H1 (cell line): ENCODE measurements around the gene R3HDM2. TPM values are rescaled to one million over a fixed set of nuclear protein-coding genes. Genes with fewer than 3 reads are reported as not detected.
A peak's percentile ranks its signal among the peaks of the same experiment; 100 is the strongest.

ENCODE experiments used
- CTCF ChIA-PET: fragments of 300-600 bp; sonication (Branson Sonifier 250); formaldehyde crosslinking; loops from one replicate; lab custom pipeline; 2021; ENCODE audit not compliant: partially characterized antibody; lab: Charles Lee
- POLR2A ChIA-PET: fragments of 300-600 bp; sonication (Branson Sonifier 250); formaldehyde crosslinking; loops from one replicate; lab custom pipeline; 2021; ENCODE audit warnings: inconsistent platforms; ENCODE audit not compliant: partially characterized antibody; lab: Charles Lee
- DNase-seq, 2 experiments: peaks; one replicate each; pipeline versions ENCODE4 v3.0.0 to v3.0.0-alpha.2; 2010 to 2022; ENCODE audit warnings: low spot score in 2 of 2, low read depth in 1 of 2, mixed read lengths in 1 of 2
- FAIRE-seq: peaks from 2 replicates; lab custom pipeline; 2011; peaks lifted over from hg19 to GRCh38; lab: Jason Lieb, UNC
- H2AFZ ChIP-seq: 2 replicates; pipeline ENCODE4 v1.8.1; 2012; ENCODE audit warnings: low read length, inconsistent platforms
- H2AK5ac ChIP-seq: 2 replicates; pipeline ENCODE4 v1.6.1; 2013; ENCODE audit warnings: low read depth, low read length
- H2BK120ac ChIP-seq: replicated peaks from 2 replicates; pipeline ENCODE3; 2013; ENCODE audit warnings: low read depth, low read length, inconsistent platforms
- H2BK12ac ChIP-seq: 2 replicates; pipeline ENCODE4 v1.6.1; 2013; ENCODE audit warnings: low read depth, low read length
- H2BK15ac ChIP-seq: 2 replicates; pipeline ENCODE4 v1.6.1; 2013; ENCODE audit warnings: low read length
- H2BK20ac ChIP-seq: 2 replicates; pipeline ENCODE4 v1.6.1; 2013; ENCODE audit warnings: low read length
- H2BK5ac ChIP-seq: 2 replicates; pipeline ENCODE4 v1.6.1; 2013; ENCODE audit warnings: low read depth, low read length
- H3K14ac ChIP-seq: 2 replicates; pipeline ENCODE4 v1.6.1; 2013; ENCODE audit warnings: inconsistent platforms; ENCODE audit not compliant: insufficient read length
- H3K18ac ChIP-seq: 2 replicates; pipeline ENCODE4 v1.6.1; 2013; ENCODE audit warnings: low read length; ENCODE audit errors: extremely low read depth
- H3K23ac ChIP-seq: 2 replicates; pipeline ENCODE4 v1.6.1; 2013; ENCODE audit warnings: inconsistent platforms; ENCODE audit not compliant: insufficient read length
- H3K23me2 ChIP-seq: 2 replicates; pipeline ENCODE4 v1.6.1; 2013; ENCODE audit warnings: low read depth, low read length
- H3K27ac ChIP-seq: 2 replicates; pipeline ENCODE4 v1.6.1; 2011; ENCODE audit warnings: low read depth, low read length, inconsistent platforms
- H3K27me3 ChIP-seq, 4 experiments: replicated peaks in 1 of 4; 1 replicate in 1 of 4; 2 replicates in 3 of 4; pipeline versions ENCODE4 v1.6.1 to v1.8.1; 2011 to 2013; ENCODE audit warnings: low read length in 3 of 4, mild to moderate bottlenecking in 3 of 4, inconsistent platforms in 2 of 4, mixed read lengths in 2 of 4, moderate library complexity in 1 of 4; ENCODE audit not compliant: control insufficient read depth in 3 of 4, insufficient read depth in 3 of 4; ENCODE audit errors: extremely low read depth in 1 of 4
- H3K36me3 ChIP-seq, 4 experiments: 2 replicates each; pipeline versions ENCODE4 v1.6.1 to v1.8.1; 2011 to 2013; ENCODE audit warnings: mild to moderate bottlenecking in 4 of 4, low read length in 3 of 4, moderate library complexity in 2 of 4, control low read depth in 1 of 4, inconsistent platforms in 1 of 4; ENCODE audit not compliant: insufficient read depth in 4 of 4, control insufficient read depth in 2 of 4
- H3K4ac ChIP-seq: replicated peaks from 2 replicates; pipeline ENCODE3; 2013; ENCODE audit warnings: low read length, low read depth, mixed read lengths, inconsistent platforms; ENCODE audit not compliant: insufficient read length
- H3K4me1 ChIP-seq, 4 experiments: replicated peaks in 1 of 4; 1 replicate in 1 of 4; 2 replicates in 3 of 4; pipeline versions ENCODE4 v1.6.1 to v1.8.1; 2011 to 2013; ENCODE audit warnings: low read length in 3 of 4, inconsistent platforms in 2 of 4, mixed read lengths in 1 of 4; ENCODE audit not compliant: insufficient read depth in 4 of 4, control insufficient read depth in 3 of 4
- H3K4me2 ChIP-seq, 2 experiments: 2 replicates each; pipeline versions ENCODE4 v1.6.1 to v1.8.1; 2011 to 2013; ENCODE audit warnings: low read depth in 2 of 2, low read length in 2 of 2, control low read depth in 1 of 2, inconsistent platforms in 1 of 2, mild to moderate bottlenecking in 1 of 2; ENCODE audit not compliant: insufficient read depth in 1 of 2
- H3K4me3 ChIP-seq, 4 experiments: fragments of 200-600, 300-600 bp in 1 of 4; sonication (generic), shearing (Covaris generic), sonication (Bioruptor Twin) in 1 of 4; 2 replicates each; pipeline versions ENCODE4 v1.5.1 to v1.8.1; 2011 to 2016; ENCODE audit warnings: low read length in 4 of 4, low read depth in 3 of 4, control low read depth in 2 of 4, inconsistent platforms in 2 of 4, mild to moderate bottlenecking in 2 of 4, mixed read lengths in 1 of 4, moderate library complexity in 1 of 4; ENCODE audit not compliant: insufficient read depth in 2 of 4; ENCODE audit errors: extremely low read depth in 1 of 4
- H3K56ac ChIP-seq: replicated peaks from 2 replicates; pipeline ENCODE3; 2013; ENCODE audit warnings: low read depth, mild to moderate bottlenecking, mixed read lengths, low read length, inconsistent platforms; ENCODE audit not compliant: insufficient read length
- H3K79me1 ChIP-seq: 2 replicates; pipeline ENCODE4 v1.6.1; 2013; ENCODE audit warnings: low read depth, low read length, control low read depth
- H3K79me2 ChIP-seq, 2 experiments: 2 replicates each; pipeline versions ENCODE4 v1.6.1 to v1.8.1; 2012 to 2013; ENCODE audit warnings: low read length in 2 of 2, mild to moderate bottlenecking in 2 of 2, inconsistent platforms in 1 of 2; ENCODE audit not compliant: insufficient read depth in 2 of 2, control insufficient read depth in 1 of 2
- H3K9ac ChIP-seq, 4 experiments: replicated peaks in 1 of 4; 1 replicate in 1 of 4; 2 replicates in 3 of 4; pipeline versions ENCODE4 v1.6.1 to v1.8.1; 2011 to 2013; ENCODE audit warnings: low read depth in 3 of 4, low read length in 3 of 4, control low read depth in 2 of 4, mild to moderate bottlenecking in 2 of 4, moderate library complexity in 2 of 4, inconsistent platforms in 1 of 4; ENCODE audit errors: extremely low read depth in 1 of 4
- H3K9me3 ChIP-seq, 2 experiments: 2 replicates each; pipeline versions ENCODE4 v1.6.1 to v1.8.1; 2012 to 2013; ENCODE audit warnings: mild to moderate bottlenecking in 2 of 2, moderate library complexity in 2 of 2, control low read depth in 1 of 2, inconsistent platforms in 1 of 2, low read depth in 1 of 2, low read length in 1 of 2, mixed read lengths in 1 of 2; ENCODE audit not compliant: insufficient read depth in 2 of 2
- H4K20me1 ChIP-seq, 2 experiments: replicated peaks in 1 of 2; 2 replicates each; pipeline versions ENCODE3 to v1.8.1; 2011 to 2013; ENCODE audit warnings: inconsistent platforms in 2 of 2, low read length in 2 of 2, mild to moderate bottlenecking in 1 of 2; ENCODE audit not compliant: insufficient read depth in 2 of 2, control insufficient read depth in 1 of 2
- H4K5ac ChIP-seq: 2 replicates; pipeline ENCODE4 v1.6.1; 2013; ENCODE audit warnings: low read length, low read depth, mixed read lengths, inconsistent platforms; ENCODE audit not compliant: insufficient read length
- H4K8ac ChIP-seq: 2 replicates; pipeline ENCODE4 v1.8.0; 2013; ENCODE audit warnings: mild to moderate bottlenecking, moderate library complexity, low read length, inconsistent platforms; ENCODE audit not compliant: insufficient read depth; ENCODE audit errors: extremely low read depth
- H4K91ac ChIP-seq: replicated peaks from 2 replicates; pipeline ENCODE3; 2013; ENCODE audit warnings: low read length, mixed read lengths, inconsistent platforms; ENCODE audit not compliant: insufficient read length
- EZH2 ChIP-seq: fragments of 200-600 bp; sonication (generic); IDR thresholded peaks from 2 replicates; pipeline ENCODE4 v1.7.1; 2012; ENCODE audit warnings: low read depth, mild to moderate bottlenecking, moderate library complexity, low read length, inconsistent platforms; ENCODE audit not compliant: severe bottlenecking
- GABPA ChIP-seq: IDR thresholded peaks from 2 replicates; pipeline ENCODE4 v1.6.1; 2011; ENCODE audit warnings: mild to moderate bottlenecking, low read length, moderate library complexity, borderline replicate concordance; ENCODE audit not compliant: insufficient read depth
- HDAC2 ChIP-seq, 2 experiments: fragments of 300-600 bp in 1 of 2; sonication (generic) in 1 of 2; IDR thresholded peaks; 2 replicates each; pipeline ENCODE4 v1.6.1; 2011 to 2012; ENCODE audit warnings: low read depth in 2 of 2, low read length in 2 of 2, mild to moderate bottlenecking in 2 of 2, moderate library complexity in 2 of 2, borderline replicate concordance in 1 of 2, inconsistent platforms in 1 of 2
- KDM4A ChIP-seq: IDR thresholded peaks from one replicate; pipeline ENCODE4 v1.7.1; 2012; ENCODE audit warnings: low read depth, mild to moderate bottlenecking, moderate library complexity, low read length, inconsistent platforms; ENCODE audit not compliant: severe bottlenecking
- RXRA ChIP-seq: IDR thresholded peaks from 2 replicates; pipeline ENCODE4 v1.6.1; 2011; ENCODE audit warnings: low read depth, mild to moderate bottlenecking, low read length, moderate library complexity; ENCODE audit not compliant: insufficient read depth
- SIN3A ChIP-seq, 2 experiments: IDR thresholded peaks in 1 of 2; conservative IDR thresholded peaks in 1 of 2; 2 replicates each; pipeline ENCODE4 v1.6.1; 2011 to 2012; ENCODE audit warnings: low read length in 2 of 2, improper control_type of control experiment in 1 of 2, low read depth in 1 of 2, mild to moderate bottlenecking in 1 of 2
- WGBS, 2 experiments: shearing (Covaris generic) in 1 of 2; methylation state at CpG; one replicate each; pipeline versions ENCODE4 v1.1.6 to v1.1.7; 2013 to 2015; ENCODE audit warnings: low lambda C conversion rate in 2 of 2, mixed read lengths in 2 of 2, inconsistent platforms in 1 of 2, low coverage in 1 of 2, missing lambda C conversion rate in 1 of 2; ENCODE audit not compliant: insufficient replicate concordance in 2 of 2, insufficient coverage in 1 of 2, insufficient read length in 1 of 2; ENCODE audit errors: extremely low coverage in 1 of 2, missing lambda C conversion rate in 1 of 2; 5-methylcytosine and 5-hydroxymethylcytosine counted together
- polyA plus RNA-seq, 7 experiments: library from polyadenylated mRNA; depleted of rRNA in 3 of 7; stranded (reverse) in 5 of 7; unstranded in 2 of 7; fragments of >200 nt in 5 of 7; fragments of 200-250 nt in 2 of 7; gene quantifications; 1 replicate in 5 of 7; 2 replicates in 1 of 7; 4 replicates in 1 of 7; pipeline versions ENCODE4 v1.2.1 to v1.2.3, GENCODE V29; 2011 to 2013; ENCODE audit warnings: missing spikeins in 2 of 7, mixed read lengths in 2 of 7
- total RNA-seq: library from RNA; stranded (reverse); fragmentation: NEBNext Ultra II Directional; extraction: Animal tissue kit (Norgen Biotek cat#: 25700); gene quantifications from 2 replicates; pipeline ENCODE4 v1.2.1, GENCODE V29; 2021
- TF ChIP-seq, protein P1 (sequence below): IDR thresholded peaks from 2 replicates; pipeline ENCODE4 v1.6.1; 2011; ENCODE audit warnings: low read length, improper control_type of control experiment

The R3HDM2 gene
- total and polyA plus RNA-seq, 2 of the 8 experiments (the other 6 are each of a cell fraction or from before 2014, with no cell fraction given), result 25.6 to 27.0 TPM

DNA sequence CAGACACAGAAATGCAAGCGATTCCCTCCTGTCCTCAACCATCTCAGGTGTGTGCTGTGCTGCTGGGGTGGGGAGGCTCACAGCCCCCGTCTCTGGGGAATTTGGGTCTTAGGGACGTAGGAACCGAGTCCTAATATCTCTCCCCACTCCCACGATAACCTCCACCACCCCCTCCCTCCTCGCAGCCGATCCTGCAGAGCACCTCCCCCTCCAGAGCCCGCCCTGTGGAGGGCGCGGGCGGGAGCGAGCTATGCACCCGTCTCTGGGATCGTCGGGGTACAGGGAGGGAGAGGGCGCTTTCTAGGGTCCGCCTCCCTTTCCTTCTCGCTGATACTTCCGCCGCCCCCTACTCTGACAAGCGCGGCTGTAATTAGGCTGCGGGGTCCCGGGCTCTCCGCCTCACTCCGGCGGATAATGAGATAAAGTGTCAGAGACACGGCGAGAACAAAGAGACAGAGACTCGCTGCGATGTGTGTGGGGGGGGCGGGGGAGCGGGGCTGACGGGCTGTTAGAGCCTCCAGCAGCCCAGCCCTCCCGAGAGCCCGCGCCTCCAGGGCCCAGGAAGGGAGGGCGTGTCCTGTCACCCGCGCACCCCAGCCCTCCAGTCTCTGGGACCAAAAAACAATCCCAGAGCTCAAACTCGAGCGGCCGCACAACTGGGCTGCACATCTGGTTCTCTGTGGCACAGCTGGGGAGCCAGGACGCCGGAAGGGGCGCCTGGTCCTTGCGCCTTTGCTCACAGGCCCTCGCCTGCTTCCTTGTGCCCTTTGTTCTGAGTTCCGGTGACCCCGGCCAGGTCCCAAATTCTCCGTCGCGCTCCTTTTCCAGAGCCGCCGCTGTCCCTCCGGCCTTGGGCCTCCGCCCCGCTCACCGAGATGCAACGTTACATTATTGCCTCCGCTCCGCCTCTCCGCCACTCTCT, 192.7 kb downstream of the R3HDM2 start:
- CTCF ChIA-PET, result interaction anchor here (0.6 to 27.9 kb wide), 15 partner anchors 9 to 218 kb away, joined by 3 to 726 read pairs (median 3); partner anchors contain the start of genes GLI1, INHBE, NXPH4 and SHMT2
- Histone ChIP-seq H3K9ac (no peak overlapping the region; a peak in 1 of 7 replicates), H3K18ac (peak overlapping the region; percentile 71), H3K4me2 (peak overlapping the region; percentile 89 to 91), H2BK12ac (peak overlapping the region; percentile 84; the same call in 1 of the 2 replicates), H3K27ac (no peak overlapping the region), H3K14ac (no peak overlapping the region), H3K79me2 (no peaks in the 10 kb centered on the region), H3K56ac (no peak overlapping the region), H3K9me3 (no peaks in the 10 kb centered on the region), H3K4me1 (peaks cover 6 to 65% (median 44%) of the 10 kb centered on the region in 4 experiments), H3K4me3 (peak overlapping the region; percentile 35 to 67 (median 53)), H3K4ac (no peak overlapping the region), H3K23ac (no peak overlapping the region), H2AFZ (no peak overlapping the region; the same call in 1 of the 2 replicates), H4K8ac (peak overlapping the region; percentile 74; the same call in 1 of the 2 replicates), H3K27me3 (peaks cover 59 to 77% (median 71%) of the 10 kb centered on the region in 4 experiments), H4K20me1 (peaks cover 23 to 28% of the 10 kb centered on the region in 2 experiments), H3K36me3 (peaks cover 11 to 15% (median 13%) of the 10 kb centered on the region in 4 experiments), H4K91ac (no peak overlapping the region), H3K79me1 (no peaks in the 10 kb centered on the region; the same call in 1 of the 2 replicates), H3K23me2 (peaks cover 26% of the 10 kb centered on the region), H2BK120ac (no peak overlapping the region), H2BK15ac (peak overlapping the region; percentile 88; the same call in 1 of the 2 replicates), H2BK5ac (no peak overlapping the region; the same call in 1 of the 2 replicates), H2BK20ac (peak overlapping the region; percentile 90; the same call in 1 of the 2 replicates), H4K5ac (no peak overlapping the region), H2AK5ac (peak overlapping the region; percentile 91; the same call in 1 of the 2 replicates)
- peak in 1 of 2 experiments; percentile 83 for DNase-seq
- FAIRE-seq, result no peak
- POLR2A ChIA-PET, result interaction anchor here (0.8 to 23.7 kb wide), 15 partner anchors 3 to 282 kb away, joined by 3 to 852 read pairs (median 5); partner anchors contain the start of genes DDIT3, INHBE, LRP1 and NXPH4
- 3% methylated on average over 48 of the region's 63 CpGs; no CpG with 5 or more reads in 1 of the 2 experiments for WGBS, 2 experiments
- TF ChIP-seq HDAC2 (IDR thresholded peaks at IDR 0.05; ENCODE audit: borderline replicate concordance in 1 of 2, low read depth in 2 of 2, low read length in 2 of 2) (no peak), SIN3A (conservative IDR thresholded peaks at IDR 0.05 in 1 of 2, IDR thresholded peaks at IDR 0.05 in 1 of 2; ENCODE audit: low read depth in 1 of 2, low read length in 2 of 2) (no peak), RXRA (no peak), GABPA (peak; percentile 56; the same call in 1 of the 2 replicates), KDM4A (no peak), EZH2 (peak; percentile 36)
- TF ChIP-seq, protein P1, sequence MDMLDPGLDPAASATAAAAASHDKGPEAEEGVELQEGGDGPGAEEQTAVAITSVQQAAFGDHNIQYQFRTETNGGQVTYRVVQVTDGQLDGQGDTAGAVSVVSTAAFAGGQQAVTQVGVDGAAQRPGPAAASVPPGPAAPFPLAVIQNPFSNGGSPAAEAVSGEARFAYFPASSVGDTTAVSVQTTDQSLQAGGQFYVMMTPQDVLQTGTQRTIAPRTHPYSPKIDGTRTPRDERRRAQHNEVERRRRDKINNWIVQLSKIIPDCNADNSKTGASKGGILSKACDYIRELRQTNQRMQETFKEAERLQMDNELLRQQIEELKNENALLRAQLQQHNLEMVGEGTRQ, result no peak
